GM10266 (cell line): Measurements from ENCODE around the gene NF2.

Experiments used
- DNase-seq: peaks from one replicate; pipeline ENCODE4 v3.0.0; 2012; ENCODE audit errors: extremely low spot score
- CTCF ChIP-seq: IDR thresholded peaks from 2 replicates; pipeline ENCODE4 v1.5.1; 2012; ENCODE audit warnings: mild to moderate bottlenecking, low read depth; ENCODE audit not compliant: control insufficient read depth, insufficient read depth; ENCODE audit errors: missing control alignments

NF2 gene

GRCh38 chr22:29651652-29652051 is 48.2 kb downstream of the NF2 start:
- no peak for DNase-seq
- TF ChIP-seq CTCF = no peak

- no peak for TF ChIP-seq CTCF
- DNase-seq = no peak
These were observed 51.0 kb downstream of the NF2 start for GRCh38 chr22:29654420-29654819.

GRCh38 chr22:29654882-29655281 is 51.4 kb downstream of the NF2 start:
- TF ChIP-seq CTCF = no peak
- no peak for DNase-seq

GRCh38 chr22:29658176-29658575 is 54.7 kb downstream of the NF2 start:
- TF ChIP-seq CTCF = no peak
- no peak for DNase-seq

- TF ChIP-seq CTCF = no peak
- DNase-seq = no peak
These were observed 56.6 kb downstream of the NF2 start for GRCh38 chr22:29660021-29660420.

- DNase-seq = no peak
- no peak for TF ChIP-seq CTCF
These were observed 57.9 kb downstream of the NF2 start for GRCh38 chr22:29661336-29661735.

GRCh38 chr22:29663180-29663821 is 59.9 kb downstream of the NF2 start:
- no peak for TF ChIP-seq CTCF
- DNase-seq = no peak
